ENCODE data around the gene ZNF185. TPM values are rescaled to one million over a fixed set of nuclear protein-coding genes. Genes with fewer than 3 reads are reported as not detected.

Gene ZNF185
- total and polyA plus RNA-seq, 9 of the 15 experiments (the other 6 are each of a cell fraction or from before 2014, with no cell fraction given) = 0.08 to 1.1 (median 0.22) TPM

GRCh38 chrX:152913346-152913745 lies 15.5 kb downstream of the ZNF185 start:
- no peak overlapping the region for H3K4me2 ChIP-seq (ENCODE audit: insufficient read depth, low read length)
- intact Hi-C loops (cut with micrococcal nuclease) (loop anchor here (10.0 kb wide), 3 partner anchors 79 to 1169 kb away; partner anchors contain the start of genes CETN2 and NSDHL), in situ Hi-C loops (cut with MboI) (no loop called here)
- WGBS (ENCODE audit: insufficient coverage, low coverage, missing lambda C conversion rate) = 3% methylated on average over 5 of the region's 10 CpGs
- POLR2A ChIA-PET = interaction anchor here (0.6 to 1.5 kb wide), 3 partner anchors 21 to 1182 kb away, joined by 3 read pairs; no protein-coding TSS in a partner anchor
- peaks cover 0 to 26% of the 10 kb centered on the region in 2 experiments; a peak in 3 of 5 replicates for H3K27me3 ChIP-seq (ENCODE audit: control insufficient read depth in 2 of 2, insufficient read depth in 2 of 2, low read length in 2 of 2)
- no peak overlapping the region for H3K27ac ChIP-seq (ENCODE audit: extremely low read depth, low read depth, low read length)
- no peak overlapping the region for H2AFZ ChIP-seq (ENCODE audit: low read depth, low read length)
- ATAC-seq = no peak
- CTCF ChIA-PET (ENCODE audit: low intra/inter-chr PET ratio) = interaction anchor here (0.6 kb wide), 1 partner anchor 1078 kb away, joined by 3 read pairs; no protein-coding TSS in a partner anchor
- H4K20me1 ChIP-seq (replicated peaks; ENCODE audit: control insufficient read depth, insufficient read depth, low read length) = no peaks in the 10 kb centered on the region; the same call in 1 of the 2 replicates
- no peaks in the 10 kb centered on the region for H3K79me2 ChIP-seq (ENCODE audit: control insufficient read depth, insufficient read depth, low read length)
- no peak for TF ChIP-seq KLF6 (CRISPR knock-in tag; IDR thresholded peaks at IDR 0.05; ENCODE audit: borderline replicate concordance)
- TF ChIP-seq, protein P1, sequence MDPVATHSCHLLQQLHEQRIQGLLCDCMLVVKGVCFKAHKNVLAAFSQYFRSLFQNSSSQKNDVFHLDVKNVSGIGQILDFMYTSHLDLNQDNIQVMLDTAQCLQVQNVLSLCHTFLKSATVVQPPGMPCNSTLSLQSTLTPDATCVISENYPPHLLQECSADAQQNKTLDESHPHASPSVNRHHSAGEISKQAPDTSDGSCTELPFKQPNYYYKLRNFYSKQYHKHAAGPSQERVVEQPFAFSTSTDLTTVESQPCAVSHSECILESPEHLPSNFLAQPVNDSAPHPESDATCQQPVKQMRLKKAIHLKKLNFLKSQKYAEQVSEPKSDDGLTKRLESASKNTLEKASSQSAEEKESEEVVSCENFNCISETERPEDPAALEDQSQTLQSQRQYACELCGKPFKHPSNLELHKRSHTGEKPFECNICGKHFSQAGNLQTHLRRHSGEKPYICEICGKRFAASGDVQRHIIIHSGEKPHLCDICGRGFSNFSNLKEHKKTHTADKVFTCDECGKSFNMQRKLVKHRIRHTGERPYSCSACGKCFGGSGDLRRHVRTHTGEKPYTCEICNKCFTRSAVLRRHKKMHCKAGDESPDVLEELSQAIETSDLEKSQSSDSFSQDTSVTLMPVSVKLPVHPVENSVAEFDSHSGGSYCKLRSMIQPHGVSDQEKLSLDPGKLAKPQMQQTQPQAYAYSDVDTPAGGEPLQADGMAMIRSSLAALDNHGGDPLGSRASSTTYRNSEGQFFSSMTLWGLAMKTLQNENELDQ (CRISPR knock-in tag; IDR thresholded peaks at IDR 0.05; ENCODE audit: borderline replicate concordance) = no peak
- TF ChIP-seq, protein P2, sequence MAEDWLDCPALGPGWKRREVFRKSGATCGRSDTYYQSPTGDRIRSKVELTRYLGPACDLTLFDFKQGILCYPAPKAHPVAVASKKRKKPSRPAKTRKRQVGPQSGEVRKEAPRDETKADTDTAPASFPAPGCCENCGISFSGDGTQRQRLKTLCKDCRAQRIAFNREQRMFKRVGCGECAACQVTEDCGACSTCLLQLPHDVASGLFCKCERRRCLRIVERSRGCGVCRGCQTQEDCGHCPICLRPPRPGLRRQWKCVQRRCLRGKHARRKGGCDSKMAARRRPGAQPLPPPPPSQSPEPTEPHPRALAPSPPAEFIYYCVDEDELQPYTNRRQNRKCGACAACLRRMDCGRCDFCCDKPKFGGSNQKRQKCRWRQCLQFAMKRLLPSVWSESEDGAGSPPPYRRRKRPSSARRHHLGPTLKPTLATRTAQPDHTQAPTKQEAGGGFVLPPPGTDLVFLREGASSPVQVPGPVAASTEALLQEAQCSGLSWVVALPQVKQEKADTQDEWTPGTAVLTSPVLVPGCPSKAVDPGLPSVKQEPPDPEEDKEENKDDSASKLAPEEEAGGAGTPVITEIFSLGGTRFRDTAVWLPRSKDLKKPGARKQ (CRISPR knock-in tag; IDR thresholded peaks at IDR 0.05) = no peak
- no peak for DNase-seq (ENCODE audit: extremely low read depth in 1 of 4, low spot score in 3 of 4)
- FAIRE-seq = no peak
- peaks cover 0 to 12% of the 10 kb centered on the region in 2 experiments; a peak in 2 of 5 replicates for H3K4me1 ChIP-seq (replicated peaks in 1 of 2; ENCODE audit: control insufficient read depth in 2 of 2, insufficient read depth in 2 of 2, low read length in 2 of 2)
- no peaks in the 10 kb centered on the region for H3K9me1 ChIP-seq (ENCODE audit: control insufficient read depth, insufficient read depth, low read length)
- no peaks in the 10 kb centered on the region for H3K36me3 ChIP-seq (ENCODE audit: control insufficient read depth, insufficient read depth, low read length)
- no TSS peak for BruUV-seq (replicated peaks)
- H3K9me3 ChIP-seq (replicated peaks; ENCODE audit: control insufficient read depth, insufficient read depth, low read depth, low read length) = no peaks in the 10 kb centered on the region
- H3K4me3 ChIP-seq = no peak overlapping the region
- H3K9ac ChIP-seq (ENCODE audit: insufficient read depth in 1 of 2, low read depth in 2 of 2, low read length in 2 of 2) = no peak overlapping the region
